ENCODE results near the gene RANBP3L. TPM values are rescaled to one million over a fixed set of nuclear protein-coding genes. Genes with fewer than 3 reads are reported as not detected.
"Not testable (repeated sequence)": the region's sequence is repeated elsewhere in the genome, so short reads cannot be mapped to it uniquely, and the experiment has no call there.

The RANBP3L gene
- total RNA-seq, 4 donors from 2014 or later, result 2.2 to 13.7 (median 3.1) TPM

DNA sequence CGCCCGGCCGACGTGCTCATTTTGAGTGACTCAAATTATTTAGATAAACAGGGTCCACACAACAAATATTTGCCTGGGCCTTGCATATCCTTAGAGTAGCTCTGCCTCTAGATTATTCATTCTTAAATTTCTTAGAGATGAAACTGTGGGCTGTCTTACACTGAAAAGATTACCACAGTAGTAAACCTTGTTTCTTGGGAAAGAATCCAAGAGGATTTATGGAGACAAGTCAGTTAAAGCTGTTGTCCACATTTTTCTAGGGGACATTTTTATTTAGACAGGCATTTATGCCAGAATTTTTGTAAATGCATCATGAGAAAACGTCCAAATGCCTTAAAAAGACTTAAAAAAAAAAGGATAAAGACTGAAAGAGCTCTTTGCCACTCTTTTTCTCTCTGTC, 32.6 kb upstream of the RANBP3L start:
- no peaks in the 10 kb centered on the region for H3K9me3 ChIP-seq
- H3K27me3 ChIP-seq, result no peaks in the 10 kb centered on the region
- H3K4me3 ChIP-seq, result no peak overlapping the region
- TF ChIP-seq, protein P1, sequence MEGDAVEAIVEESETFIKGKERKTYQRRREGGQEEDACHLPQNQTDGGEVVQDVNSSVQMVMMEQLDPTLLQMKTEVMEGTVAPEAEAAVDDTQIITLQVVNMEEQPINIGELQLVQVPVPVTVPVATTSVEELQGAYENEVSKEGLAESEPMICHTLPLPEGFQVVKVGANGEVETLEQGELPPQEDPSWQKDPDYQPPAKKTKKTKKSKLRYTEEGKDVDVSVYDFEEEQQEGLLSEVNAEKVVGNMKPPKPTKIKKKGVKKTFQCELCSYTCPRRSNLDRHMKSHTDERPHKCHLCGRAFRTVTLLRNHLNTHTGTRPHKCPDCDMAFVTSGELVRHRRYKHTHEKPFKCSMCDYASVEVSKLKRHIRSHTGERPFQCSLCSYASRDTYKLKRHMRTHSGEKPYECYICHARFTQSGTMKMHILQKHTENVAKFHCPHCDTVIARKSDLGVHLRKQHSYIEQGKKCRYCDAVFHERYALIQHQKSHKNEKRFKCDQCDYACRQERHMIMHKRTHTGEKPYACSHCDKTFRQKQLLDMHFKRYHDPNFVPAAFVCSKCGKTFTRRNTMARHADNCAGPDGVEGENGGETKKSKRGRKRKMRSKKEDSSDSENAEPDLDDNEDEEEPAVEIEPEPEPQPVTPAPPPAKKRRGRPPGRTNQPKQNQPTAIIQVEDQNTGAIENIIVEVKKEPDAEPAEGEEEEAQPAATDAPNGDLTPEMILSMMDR (IDR thresholded peaks at IDR 0.05), result no peak
- no peak for TF ChIP-seq POLR2AphosphoS5 (IDR thresholded peaks at IDR 0.05)
- TF ChIP-seq EP300 (IDR thresholded peaks at IDR 0.05), result no peak
- no peak for TF ChIP-seq POLR2A (IDR thresholded peaks at IDR 0.05; ENCODE audit: low read depth)
- DNase-seq (ENCODE audit: extremely low spot score), result no peak
- H3K27ac ChIP-seq (replicated peaks in 1 of 4), result no peak overlapping the region
- WGBS, result 80% methylated on average over 5 of the region's 5 CpGs
- H3K4me1 ChIP-seq, result peaks cover 0 to 10% (median 4%) of the 10 kb centered on the region in 4 donors
- intact Hi-C loops (cut with DNase I), result no loop called here
- no peaks in the 10 kb centered on the region for H3K36me3 ChIP-seq

DNA sequence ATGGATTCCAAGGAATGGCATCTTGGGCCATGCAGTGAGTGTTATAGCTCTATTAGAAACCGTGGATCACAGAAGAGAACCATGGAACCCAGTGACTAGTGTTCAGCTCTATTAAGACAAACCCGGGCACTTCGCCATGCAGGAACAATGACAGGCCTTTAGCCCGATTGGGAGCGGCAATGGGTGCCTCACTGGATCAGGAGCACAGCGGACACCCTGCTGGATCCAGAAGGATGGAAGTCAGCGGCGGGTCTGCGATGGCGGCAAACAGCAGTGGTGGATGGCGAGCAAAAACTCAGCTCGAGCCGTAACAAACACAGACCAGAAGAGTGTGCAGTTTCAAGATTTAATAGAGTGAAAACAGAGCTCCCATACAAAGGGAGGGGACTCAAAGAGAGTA, 31.0 kb upstream of the RANBP3L start:
- 94% methylated on average over 13 of the region's 13 CpGs for WGBS
- intact Hi-C loops (cut with DNase I); DNase-seq (ENCODE audit: extremely low spot score); H3K4me1 ChIP-seq; H3K27me3 ChIP-seq; H3K36me3 ChIP-seq; H3K4me3 ChIP-seq; H3K9me3 ChIP-seq; H3K27ac ChIP-seq (replicated peaks in 1 of 4): not testable (repeated sequence)

DNA sequence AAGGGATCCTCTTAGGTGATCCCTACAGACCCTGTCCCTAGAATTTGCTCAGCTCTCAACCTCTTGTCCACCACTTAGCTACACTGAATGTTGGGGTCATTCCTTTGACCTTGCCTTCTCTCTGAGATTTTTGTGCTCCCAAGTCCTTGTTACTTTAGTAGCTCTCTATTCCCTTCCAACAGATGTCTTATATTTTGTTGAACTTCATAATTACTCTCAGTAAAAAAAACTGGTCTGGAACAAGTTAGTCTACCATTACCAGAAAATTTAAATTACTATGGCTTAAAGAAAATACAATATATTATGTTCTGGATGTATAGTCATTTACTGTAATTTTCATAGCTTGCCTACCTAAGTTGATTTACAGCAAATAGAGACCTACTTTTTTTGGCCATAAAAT, 23.5 kb upstream of the RANBP3L start:
- Histone ChIP-seq H3K36me3 (no peaks in the 10 kb centered on the region), H3K4me1 (no peaks in the 10 kb centered on the region), H3K27ac (replicated peaks in 1 of 4) (no peak overlapping the region), H3K27me3 (no peaks in the 10 kb centered on the region), H3K9me3 (no peaks in the 10 kb centered on the region), H3K4me3 (no peak overlapping the region)
- DNase-seq (ENCODE audit: extremely low spot score), result no peak
- TF ChIP-seq POLR2AphosphoS5 (IDR thresholded peaks at IDR 0.05) (no peak), EP300 (IDR thresholded peaks at IDR 0.05) (no peak)
- TF ChIP-seq, protein P1 (IDR thresholded peaks at IDR 0.05), result no peak
- intact Hi-C loops (cut with DNase I), result no loop called here

DNA sequence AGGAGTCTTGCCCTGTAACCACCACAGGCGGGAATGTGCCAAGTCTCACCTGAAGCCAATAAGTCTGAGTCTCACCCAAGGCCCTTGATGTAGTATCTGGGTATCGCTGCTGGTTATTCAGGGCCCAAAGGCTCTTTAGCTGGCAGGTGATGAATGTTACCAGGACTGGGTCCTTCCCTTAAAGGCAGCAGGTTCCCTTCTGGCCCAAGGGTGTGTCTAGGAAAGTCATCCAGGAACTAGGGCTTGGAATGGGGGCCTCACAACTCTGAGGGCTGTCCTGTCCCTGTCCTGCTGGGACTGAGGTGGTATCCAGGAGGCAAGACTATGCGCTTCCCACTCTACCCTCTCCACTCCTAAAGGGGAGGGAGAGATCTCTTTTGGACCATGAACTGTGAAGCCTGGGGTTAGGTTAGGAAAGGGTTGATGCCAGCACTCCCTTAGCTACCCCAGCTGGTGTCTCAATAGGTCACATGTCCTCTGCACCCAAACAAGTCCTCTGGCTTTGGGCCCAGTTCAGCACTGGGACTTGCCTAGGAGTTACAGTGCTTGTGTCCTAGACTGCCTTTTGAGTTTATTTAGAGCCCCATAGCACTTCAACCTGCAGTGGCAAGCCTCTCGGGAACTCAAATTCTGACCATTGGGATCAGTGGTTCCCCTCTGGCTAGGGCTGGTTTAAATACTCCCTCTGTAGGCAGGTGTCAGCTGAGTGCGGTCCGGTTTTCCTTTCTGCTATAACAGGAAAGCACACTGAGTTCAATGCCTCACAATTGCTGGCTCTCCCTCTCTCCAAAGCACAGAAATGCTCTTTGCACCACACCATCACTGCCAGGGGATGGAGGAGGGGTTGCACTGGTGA, 22.5 kb upstream of the RANBP3L start:
- H3K27ac ChIP-seq (replicated peaks in 1 of 4), result no peak overlapping the region
- no peaks in the 10 kb centered on the region for H3K9me3 ChIP-seq
- H3K4me3 ChIP-seq, result no peak overlapping the region
- WGBS, result 90% methylated on average over 6 of the region's 6 CpGs
- H3K27me3 ChIP-seq, result no peaks in the 10 kb centered on the region
- no peaks in the 10 kb centered on the region for H3K4me1 ChIP-seq
- DNase-seq (ENCODE audit: extremely low spot score), result no peak
- no peaks in the 10 kb centered on the region for H3K36me3 ChIP-seq
- intact Hi-C loops (cut with DNase I), result no loop called here
- TF ChIP-seq EP300 (IDR thresholded peaks at IDR 0.05), result no peak
- no peak for TF ChIP-seq POLR2A (IDR thresholded peaks at IDR 0.05; ENCODE audit: low read depth)
- TF ChIP-seq, protein P1 (IDR thresholded peaks at IDR 0.05), result no peak
- TF ChIP-seq POLR2AphosphoS5 (IDR thresholded peaks at IDR 0.05), result no peak

DNA sequence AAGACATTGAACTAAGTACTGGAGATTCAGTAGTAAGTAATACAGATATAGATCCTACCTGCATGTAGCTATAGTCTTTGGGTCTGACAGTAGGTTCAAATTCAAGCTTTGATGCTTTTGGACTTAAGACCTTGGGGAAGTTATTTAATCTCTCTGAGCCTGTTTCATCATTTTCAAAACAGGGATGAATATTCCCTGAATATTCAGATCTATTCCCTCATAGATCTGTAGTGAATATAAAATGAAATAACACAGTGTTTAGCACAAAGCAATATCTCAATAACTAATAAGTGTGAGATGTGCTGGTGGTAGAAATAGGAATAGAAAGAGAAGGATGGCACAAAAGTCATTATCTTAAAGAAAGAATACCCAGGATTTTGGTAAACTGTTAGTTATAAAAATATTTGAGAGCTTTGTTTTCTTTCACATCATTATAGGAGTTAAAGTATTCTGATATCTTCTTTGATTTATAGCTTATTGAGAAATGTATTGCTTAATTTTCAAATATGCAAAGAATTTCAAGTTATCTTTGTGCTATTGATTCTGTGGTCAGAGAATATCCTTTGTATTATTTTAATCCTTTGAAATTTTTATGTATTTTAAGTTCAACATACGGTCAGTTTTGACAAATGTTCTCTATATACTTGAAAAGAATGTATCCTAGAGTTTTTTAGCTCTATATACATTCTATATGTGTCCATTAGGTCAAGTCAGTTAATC, 11.4 kb upstream of the RANBP3L start:
- no peaks in the 10 kb centered on the region for H3K4me1 ChIP-seq
- H3K36me3 ChIP-seq, result no peaks in the 10 kb centered on the region
- no peak for DNase-seq (ENCODE audit: extremely low spot score)
- no peaks in the 10 kb centered on the region for H3K9me3 ChIP-seq
- WGBS, result 74% methylated on average over 1 of the region's 1 CpG
- H3K27me3 ChIP-seq, result no peaks in the 10 kb centered on the region
- no peak overlapping the region for H3K27ac ChIP-seq (replicated peaks in 1 of 4)
- TF ChIP-seq, protein P1 (IDR thresholded peaks at IDR 0.05), result no peak
- no peak for TF ChIP-seq POLR2AphosphoS5 (IDR thresholded peaks at IDR 0.05)
- TF ChIP-seq EP300 (IDR thresholded peaks at IDR 0.05), result no peak
- TF ChIP-seq POLR2A (IDR thresholded peaks at IDR 0.05; ENCODE audit: low read depth), result no peak
- intact Hi-C loops (cut with DNase I), result no loop called here
- no peak overlapping the region for H3K4me3 ChIP-seq

Measured in esophagus muscularis mucosa (tissue), 4 donors.